ENCODE results near the gene GRIFIN.

The GRIFIN gene

DNA sequence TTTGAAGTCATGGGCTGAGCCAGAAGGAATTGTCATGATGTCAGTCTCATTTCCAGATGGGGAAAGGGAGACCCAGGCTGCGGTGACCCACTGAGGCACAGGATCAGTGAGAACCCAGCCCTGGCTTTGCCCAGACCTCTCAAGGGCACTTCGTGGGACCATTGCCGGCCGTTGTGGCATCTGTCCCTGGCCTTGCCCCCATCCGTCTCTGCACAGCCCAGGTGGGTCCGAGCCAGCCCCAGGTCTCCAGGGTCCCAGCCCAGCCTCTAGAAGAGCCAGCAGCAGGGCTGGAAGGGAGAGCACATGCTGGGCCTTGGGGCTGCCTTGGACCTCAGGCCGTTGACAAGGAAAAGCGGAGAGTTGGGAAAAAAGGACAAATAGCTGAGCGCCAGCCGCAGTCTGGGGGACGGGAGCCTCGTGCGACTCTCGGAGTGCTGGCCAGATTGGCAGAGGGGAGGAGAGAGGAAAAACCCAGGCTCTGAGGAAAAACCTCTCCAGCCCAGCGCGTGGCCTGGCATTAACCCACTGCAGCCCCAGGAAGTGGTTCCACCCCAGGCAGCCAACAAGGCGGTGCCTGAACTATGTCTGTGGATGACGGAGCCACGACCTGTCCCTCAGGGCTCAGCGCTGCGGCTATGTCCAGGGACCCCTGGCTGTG is 30.2 kb downstream of the GRIFIN start:
- DNase-seq (ENCODE audit: low spot score): no peak
- peak overlapping the region in 1 of 2 donors; percentile 59 for H3K27ac ChIP-seq
- no peak overlapping the region for H3K4me3 ChIP-seq
- no peak for TF ChIP-seq CTCF (IDR thresholded peaks at IDR 0.05)

GRCh38 chr7:2445047-2445446 is 31.2 kb downstream of the GRIFIN start:
- DNase-seq (ENCODE audit: low spot score): no peak
- H3K4me3 ChIP-seq: no peak overlapping the region
- H3K27ac ChIP-seq: peak overlapping the region in 1 of 2 donors; percentile 59
- TF ChIP-seq CTCF (IDR thresholded peaks at IDR 0.05): no peak

DNA sequence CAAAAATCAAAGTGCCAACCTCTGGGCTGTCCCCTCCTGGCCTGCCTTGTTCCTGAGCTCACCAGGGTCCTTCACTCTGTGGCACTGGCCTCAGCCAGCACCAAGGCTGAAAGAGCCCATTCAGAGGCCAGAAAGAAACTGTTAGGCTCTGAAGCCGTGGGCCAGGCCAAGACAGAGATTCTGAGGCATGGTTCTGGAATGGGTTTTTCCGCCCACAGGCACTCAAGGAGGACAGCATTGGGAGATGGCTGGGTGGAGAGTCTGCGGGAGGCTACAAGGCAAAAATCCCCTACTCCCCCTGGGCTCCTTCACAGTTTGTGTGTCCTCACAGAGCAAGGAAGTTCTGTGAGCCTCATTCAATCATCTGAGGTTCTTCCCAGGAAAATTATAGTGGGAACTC is 31.7 kb downstream of the GRIFIN start:
- no peak for DNase-seq (ENCODE audit: low spot score)
- TF ChIP-seq CTCF (IDR thresholded peaks at IDR 0.05): no peak
- peak overlapping the region in 1 of 2 donors; percentile 59 for H3K27ac ChIP-seq
- H3K4me3 ChIP-seq: no peak overlapping the region

DNA sequence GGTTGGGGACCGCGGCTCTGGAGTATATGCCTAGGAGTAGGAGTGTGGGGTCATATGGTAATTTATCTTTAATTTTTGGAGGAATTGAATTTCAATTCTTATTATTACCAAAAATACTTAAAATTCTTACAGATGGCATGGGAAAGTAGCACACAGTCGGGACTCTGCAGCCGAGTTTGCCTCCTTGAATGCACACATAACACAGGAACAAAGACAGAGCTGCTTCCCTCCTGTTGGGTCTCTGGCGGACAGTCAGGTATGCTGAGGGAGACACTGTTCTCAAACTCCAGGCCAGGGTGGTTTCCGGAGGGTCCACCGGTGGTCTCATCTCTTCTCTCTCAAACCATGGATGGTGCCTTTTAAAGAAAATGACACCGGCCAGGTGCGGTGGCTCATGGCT is 32.7 kb downstream of the GRIFIN start:
- no peak for DNase-seq (ENCODE audit: low spot score)
- Histone ChIP-seq H3K4me3 (no peak overlapping the region), H3K27ac (no peak overlapping the region)
- no peak for TF ChIP-seq CTCF (IDR thresholded peaks at IDR 0.05)

DNA sequence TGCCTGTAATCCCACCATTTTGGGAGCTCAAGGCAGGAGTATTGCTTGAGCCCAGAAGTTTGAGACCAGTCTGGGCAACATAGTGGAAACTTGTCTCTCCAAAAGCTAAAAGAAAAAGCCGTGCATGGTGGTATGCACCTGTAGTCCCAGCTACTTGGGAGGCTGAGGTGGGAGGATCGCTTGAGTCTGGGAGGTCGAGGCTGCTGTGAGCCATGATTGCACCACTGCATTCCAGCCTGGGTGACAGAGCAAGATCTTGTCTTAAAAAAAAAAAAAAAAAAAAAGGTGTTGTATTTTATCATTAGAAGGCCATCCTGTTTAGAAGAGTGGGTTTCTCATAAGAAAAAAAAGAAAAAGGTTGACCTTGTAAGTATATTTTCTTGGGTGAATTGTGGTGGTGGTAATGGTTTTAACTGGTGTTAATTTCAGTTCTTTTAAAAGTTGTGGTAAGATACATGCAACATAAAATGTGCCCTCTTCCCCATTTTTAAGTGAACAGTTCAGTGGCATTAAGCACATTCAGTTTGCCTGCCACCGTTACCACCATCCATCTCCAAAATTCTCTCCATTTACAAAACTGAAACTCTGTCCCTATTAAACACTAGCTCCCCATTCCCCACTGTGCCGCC is 34.7 kb downstream of the GRIFIN start:
- TF ChIP-seq CTCF (IDR thresholded peaks at IDR 0.05): no peak
- no peak overlapping the region for H3K27ac ChIP-seq
- H3K4me3 ChIP-seq: no peak overlapping the region
- no peak for DNase-seq (ENCODE audit: low spot score)

GRCh38 chr7:2440608-2441245 is 35.5 kb downstream of the GRIFIN start:
- TF ChIP-seq CTCF (IDR thresholded peaks at IDR 0.05): no peak
- no peak overlapping the region for H3K27ac ChIP-seq
- no peak for DNase-seq (ENCODE audit: low spot score)
- H3K4me3 ChIP-seq: no peak overlapping the region

DNA sequence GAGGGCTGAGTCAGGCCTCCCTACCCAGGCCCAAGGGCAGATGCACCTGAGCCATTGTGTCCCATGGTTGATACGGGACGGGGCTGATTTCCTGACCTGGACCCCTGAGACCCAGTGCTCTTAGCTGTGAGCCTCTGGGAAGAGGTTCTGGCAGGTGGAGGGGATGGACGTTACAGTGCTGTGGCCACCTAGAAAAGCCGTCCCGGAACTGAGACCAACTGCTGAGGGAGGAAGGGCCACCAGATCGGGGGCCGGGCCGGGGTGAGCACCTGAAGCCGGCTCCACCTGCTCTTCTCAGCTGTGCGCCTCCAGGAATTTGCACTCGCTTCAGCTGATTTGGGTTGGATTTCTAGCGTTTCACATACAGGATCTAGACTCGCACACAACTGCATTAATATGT is 37.4 kb downstream of the GRIFIN start:
- no peak for TF ChIP-seq CTCF (IDR thresholded peaks at IDR 0.05)
- peak overlapping the region in 1 of 2 donors; percentile 30 for H3K27ac ChIP-seq
- no peak for DNase-seq (ENCODE audit: low spot score)
- H3K4me3 ChIP-seq: no peak overlapping the region

Data from coronary artery (tissue), 2 donors.